ENCODE measurements around the gene KRTAP5-5.
"Not testable (repeated sequence)": the region's sequence is repeated elsewhere in the genome, so short reads cannot be mapped to it uniquely, and the experiment has no call there.

The KRTAP5-5 gene

DNA sequence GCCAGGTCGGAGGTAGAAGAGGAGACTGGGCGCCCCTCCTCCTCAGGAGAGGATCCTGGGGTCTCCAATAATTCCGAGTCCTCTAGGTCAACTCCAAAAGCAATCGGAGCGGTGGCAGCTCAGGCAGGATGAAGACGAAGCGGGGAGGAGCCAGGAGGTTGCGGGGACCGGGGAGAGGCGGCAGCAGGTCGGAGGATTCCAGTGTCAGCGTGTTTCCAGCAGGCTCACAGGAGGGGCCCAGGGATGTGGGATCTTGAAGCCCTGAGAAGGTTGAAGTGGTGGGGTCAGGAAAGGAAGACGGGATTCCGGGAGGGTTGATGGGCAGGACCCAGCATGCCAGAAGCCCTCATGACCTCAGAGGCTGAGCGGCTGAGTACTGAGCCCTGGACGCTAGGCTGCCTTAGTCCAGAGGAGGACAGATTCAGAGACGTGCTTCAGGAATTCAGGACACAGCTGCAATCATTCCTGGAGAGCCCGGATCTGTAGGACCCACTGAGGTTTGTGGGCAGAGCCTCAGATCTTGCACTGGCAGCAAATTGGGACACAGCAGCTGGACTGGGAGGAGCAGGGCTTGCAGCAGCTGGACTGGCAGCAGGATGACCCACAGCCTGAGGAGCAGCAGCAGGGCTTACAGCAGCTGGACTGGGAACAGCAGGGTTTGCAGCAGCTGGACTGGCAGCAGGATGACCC, 22.3 kb upstream of the KRTAP5-5 start:
- not testable (repeated sequence) for DNase-seq (ENCODE audit: low read depth)

DNA sequence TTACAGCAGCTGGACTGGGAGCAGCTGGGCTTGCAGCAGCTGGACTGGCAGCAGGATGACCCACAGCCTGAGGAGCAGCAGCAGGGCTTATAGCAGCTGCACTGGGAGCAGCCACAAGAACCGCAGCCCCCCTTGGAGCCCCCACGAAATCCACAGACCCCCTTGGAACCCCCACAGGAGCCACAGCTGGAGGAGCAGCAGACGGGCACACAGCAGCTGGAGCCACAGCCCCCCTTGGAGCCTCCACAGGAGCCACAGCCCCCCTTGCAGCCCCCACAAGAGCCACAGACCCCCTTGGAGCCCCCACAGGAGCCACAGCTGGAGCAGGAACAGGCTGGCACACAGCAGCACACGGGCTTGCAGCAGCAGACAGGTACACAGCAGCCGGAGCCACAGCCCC, 21.7 kb upstream of the KRTAP5-5 start:
- not testable (repeated sequence) for DNase-seq (ENCODE audit: low read depth)

DNA sequence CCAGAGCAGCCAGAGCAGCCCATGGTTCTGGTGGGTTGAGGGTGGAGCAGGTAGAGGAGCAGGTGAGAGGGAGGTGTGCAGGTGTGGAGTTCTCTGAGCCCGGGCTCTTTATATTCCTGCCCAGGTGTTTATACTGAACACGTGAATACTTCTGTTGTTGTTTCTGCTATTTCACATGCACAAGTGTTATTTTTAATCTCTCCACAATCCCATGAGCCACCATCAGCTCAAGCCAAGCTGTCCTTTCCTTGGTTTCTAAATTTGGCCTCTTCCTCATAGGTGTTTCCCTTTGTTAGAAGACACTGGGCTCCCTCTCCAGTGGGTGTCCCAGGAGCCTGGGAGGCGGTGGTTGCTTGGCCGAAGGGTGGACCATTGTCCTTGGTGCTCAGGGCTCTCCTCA, 21.2 kb upstream of the KRTAP5-5 start, which contains the start of gene KRTAP5-3:
TSS of gene KRTAP5-3 (minus strand) at position 101 of the 400 bp plus-strand sequence. CDS start at position 23, 78 bp downstream.
- DNase-seq (ENCODE audit: low read depth), result no peak

DNA sequence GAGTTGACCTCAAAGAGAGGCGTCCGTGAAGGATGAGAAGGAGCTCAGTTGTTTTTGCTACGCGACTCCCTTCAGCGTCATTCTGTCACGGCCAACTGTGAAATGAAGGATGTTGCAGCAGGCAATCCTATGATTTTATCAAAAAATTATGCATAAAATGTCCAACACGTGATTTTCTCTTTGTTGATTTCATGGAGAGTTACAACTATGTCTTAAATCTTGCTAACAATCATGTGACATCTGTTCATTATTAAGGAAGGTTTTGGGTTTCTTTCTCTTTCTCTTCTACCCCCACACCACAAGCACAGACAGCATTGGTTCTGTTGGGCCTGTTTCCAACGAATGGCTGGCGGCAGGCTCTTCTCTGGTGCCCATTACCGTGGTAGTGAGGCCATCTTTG, 11.3 kb upstream of the KRTAP5-5 start:
- DNase-seq (ENCODE audit: low read depth), result peak; percentile 66

DNA sequence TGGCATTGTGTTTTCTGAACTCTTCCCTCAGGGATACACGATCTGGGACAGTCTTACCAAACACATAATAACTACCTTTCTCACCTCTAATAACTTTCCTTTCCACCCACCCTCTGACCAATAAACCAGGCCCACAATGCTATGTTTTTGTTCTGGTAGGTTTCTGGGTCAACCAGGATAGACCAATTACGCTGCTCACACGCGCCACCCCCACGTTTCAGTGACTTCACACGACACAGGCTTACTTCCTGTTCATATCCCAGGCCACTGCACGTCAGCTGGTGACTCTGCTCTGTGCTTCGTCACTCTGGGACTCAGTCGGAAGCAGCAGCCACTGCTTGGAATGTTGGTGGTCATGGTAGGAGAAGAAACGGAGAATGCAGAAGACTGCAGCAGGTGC, 10.1 kb upstream of the KRTAP5-5 start:
- no peak for DNase-seq (ENCODE audit: low read depth)

DNA sequence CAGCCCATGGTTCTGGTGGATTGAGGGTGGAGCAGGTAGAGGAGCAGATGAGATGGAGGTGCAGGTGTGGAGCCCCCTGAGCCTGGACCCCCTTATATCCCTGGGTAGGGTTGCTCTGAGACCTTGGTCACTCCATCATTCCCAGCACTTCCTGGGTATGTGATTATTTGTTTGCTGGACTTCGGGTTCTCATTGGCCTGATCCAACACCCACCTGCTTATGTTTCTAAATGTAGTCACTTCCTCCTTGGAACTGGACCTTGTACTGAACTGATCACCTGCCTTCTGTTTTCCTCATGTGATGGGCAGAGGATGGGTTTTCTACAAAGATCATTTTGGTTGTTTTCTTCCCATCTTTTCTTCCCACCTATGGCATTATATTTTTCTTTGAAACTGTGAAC, 7.5 kb upstream of the KRTAP5-5 start, which contains the start of gene KRTAP5-4:
TSS of gene KRTAP5-4 (minus strand) at position 53 of the 400 bp plus-strand sequence. CDS start at position 8, 45 bp downstream.
- DNase-seq (ENCODE audit: low read depth), result no peak

DNA sequence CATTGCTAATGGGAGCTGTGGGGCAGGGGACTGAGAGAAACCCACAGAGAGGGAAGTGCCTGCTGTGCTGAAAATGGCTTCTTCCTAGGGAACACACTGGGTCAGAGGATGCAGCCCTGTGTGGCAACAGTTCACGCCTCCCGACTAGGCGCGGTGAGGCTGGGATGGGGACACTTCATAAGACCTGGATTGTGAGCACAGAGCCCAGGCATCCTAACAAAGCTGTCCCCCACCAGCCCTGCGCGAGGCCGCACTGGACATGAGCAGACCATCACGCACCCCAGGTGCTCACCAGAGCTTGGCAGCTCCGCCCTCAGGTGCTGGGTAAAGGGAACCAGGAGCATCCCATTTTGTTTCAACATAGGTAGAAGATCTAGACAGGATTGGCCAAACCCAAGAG, 5.9 kb upstream of the KRTAP5-5 start:
- no peak for DNase-seq (ENCODE audit: low read depth)

DNA sequence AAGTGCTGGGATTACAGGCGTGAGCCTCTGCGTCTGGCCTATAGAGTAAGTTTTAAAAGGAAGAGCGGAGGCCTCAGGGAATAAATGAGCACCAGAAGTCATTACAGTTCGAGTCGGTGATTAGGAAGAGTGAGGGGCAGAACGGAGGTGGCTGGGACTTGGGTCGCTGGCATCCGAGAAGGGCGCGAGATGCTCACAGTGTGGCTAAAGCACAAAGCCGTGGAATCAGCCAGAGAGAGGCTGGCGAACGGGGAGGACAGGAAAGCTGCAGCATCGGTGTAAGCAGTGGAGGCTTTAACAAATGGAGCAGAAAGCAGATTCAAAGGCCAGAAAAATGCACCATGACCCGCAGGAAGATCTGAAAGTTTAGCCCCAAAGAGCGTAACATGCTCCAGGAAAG, 5.0 kb upstream of the KRTAP5-5 start:
- no peak for DNase-seq (ENCODE audit: low read depth)

DNA sequence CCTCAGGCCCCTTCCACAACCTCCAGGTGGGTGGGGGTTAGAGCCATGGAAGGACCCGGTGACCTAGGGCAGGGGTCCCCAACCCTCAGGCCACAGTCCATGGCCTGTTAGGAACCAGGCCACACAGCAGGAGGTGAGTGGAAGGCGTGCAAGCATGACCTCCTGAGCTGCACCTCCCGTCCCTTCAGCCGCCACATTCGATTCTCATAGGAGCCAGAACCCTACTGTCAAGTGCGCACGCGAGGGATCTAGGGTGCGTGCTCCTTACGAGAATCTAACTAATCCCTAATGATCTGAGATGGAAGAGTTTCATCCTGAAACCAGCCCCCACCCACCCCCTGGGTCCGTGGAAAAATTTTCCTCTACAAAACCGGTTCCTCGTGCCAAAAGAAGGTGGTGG, 4.0 kb upstream of the KRTAP5-5 start:
- no peak for DNase-seq (ENCODE audit: low read depth)

DNA sequence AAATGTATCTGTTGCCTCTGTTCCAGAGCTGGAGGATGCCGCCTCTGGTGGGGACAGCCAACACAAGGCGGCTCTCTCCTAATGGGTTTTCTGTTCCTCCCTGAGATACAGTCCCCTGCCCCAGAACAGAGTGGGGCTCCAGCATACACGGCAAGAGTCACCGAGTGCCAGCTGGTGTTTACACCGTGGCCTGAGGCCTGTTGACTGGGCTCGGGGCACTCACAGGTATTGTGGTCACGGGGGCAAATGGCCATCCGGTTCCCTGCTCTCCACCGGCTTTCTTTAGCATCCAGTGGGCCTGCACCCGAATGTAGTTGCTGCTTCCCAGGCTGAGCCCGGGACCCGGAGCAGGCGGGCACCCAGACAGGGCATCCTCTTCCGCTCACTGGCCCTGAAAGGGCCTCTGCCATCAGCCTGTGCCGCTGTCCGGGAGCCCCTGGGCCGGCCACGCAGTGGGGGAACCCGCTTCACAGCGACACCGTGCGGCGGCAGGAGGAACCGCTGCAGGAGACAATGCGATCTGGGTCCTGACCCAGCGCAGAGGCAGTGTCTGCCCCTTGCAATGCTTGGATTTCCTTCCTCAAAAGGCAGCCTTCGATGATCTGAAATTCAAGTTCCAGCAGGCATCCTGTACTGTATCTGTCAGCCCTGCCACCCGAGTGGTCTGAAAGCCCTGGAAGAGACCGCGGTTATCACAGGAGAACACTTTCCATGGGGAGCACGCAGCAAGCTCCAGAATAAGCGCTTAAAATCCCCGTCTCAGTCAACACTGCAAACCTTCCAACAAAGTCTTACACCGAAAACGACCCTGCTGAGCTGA, 859 bp upstream of the KRTAP5-5 start:
- no peak for DNase-seq (ENCODE audit: low read depth)

DNA sequence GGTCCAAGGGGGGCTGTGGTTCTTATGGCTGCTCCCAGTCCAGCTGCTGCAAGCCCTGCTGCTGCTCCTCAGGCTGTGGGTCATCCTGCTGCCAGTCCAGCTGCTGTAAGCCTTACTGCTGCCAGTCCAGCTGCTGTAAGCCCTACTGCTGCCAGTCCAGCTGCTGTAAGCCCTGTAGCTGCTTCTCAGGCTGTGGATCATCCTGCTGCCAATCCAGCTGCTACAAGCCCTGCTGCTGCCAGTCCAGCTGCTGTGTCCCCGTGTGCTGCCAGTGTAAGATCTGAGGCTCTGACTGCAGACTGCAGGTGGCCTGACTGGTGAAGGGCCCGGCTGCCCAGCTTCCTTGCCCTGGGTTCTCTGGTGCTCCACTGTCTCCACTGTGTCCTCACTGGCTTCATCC, 696 bp downstream of the KRTAP5-5 start:
- no peak for DNase-seq (ENCODE audit: low read depth)

DNA sequence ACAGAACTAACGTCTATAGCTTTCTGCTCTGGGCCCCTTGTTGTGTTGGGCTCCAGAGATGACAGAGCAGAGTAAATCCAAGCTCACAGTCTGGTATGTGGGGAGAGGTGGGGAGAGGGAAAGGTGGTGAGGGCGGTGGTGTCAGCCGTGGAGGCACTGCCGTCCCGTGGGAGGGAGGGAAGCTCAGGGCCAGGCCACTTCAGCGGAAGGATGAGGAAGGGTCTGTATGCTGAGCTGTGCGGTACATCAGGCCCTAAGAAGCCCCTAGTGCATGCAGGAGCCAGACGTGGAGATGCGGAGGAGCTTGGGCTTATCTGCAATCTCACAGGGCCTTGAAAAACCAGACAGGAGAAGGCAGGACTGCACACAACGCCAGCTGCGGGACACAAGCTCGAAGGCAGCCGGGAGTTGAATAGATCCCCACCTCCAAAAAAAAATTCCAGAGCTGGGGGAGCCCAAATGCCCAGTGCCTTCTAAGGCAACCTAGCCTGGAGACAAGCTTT, 1.5 kb downstream of the KRTAP5-5 start:
- no peak for DNase-seq (ENCODE audit: low read depth)

DNA sequence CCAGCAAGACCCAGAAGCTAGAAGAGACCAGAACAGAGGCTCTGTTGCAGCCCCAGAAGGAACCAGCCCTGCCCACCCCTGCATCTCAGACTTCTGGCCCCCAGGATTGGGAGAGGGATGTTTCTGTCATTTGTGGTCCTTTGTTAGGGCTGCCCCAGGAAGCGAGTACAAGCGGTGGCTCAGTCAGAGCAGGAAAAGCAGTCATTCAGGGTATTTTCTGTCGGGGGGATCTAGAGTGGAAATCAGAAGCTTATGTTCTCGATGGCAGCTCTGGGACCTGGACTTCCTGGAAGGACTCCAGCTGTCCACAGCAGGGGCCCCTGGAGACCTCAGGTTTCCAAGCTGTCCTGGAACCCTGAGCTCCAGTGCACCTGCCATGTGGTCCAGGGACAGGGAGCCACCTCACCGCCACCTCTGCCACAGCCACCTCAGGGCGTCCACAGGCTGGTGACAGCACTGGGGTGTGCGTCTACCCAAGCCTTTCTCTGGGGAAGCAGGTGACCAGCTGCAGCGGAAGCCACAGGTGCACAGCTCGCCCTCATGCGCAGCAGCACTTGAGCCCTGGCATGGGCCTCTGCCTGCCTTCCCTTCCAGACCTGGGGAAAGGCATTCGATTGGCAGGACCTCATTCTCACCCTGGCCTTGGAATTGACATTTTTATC, 2.6 kb downstream of the KRTAP5-5 start:
- no peak for DNase-seq (ENCODE audit: low read depth)

DNA sequence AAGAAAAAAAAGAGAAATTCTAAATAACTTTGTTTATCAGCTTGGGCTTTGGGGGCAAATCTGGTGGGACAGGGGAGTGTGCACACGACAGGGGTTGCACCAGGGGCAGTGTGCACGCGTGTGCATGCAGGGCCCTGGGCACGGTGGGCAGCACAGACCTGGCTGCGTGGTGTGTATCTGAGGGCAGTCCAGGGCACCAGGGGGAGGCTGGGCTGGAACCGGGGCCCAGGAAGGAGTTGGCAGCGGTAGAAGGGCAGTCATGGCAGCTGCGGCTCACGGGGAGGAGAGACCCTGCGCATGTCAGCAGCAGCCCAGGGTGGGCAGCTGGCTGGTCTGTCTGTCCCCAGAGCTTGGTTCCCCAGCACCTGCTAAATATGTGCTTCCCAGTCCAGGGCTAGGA, 4.3 kb downstream of the KRTAP5-5 start:
- DNase-seq (ENCODE audit: low read depth), result no peak

DNA sequence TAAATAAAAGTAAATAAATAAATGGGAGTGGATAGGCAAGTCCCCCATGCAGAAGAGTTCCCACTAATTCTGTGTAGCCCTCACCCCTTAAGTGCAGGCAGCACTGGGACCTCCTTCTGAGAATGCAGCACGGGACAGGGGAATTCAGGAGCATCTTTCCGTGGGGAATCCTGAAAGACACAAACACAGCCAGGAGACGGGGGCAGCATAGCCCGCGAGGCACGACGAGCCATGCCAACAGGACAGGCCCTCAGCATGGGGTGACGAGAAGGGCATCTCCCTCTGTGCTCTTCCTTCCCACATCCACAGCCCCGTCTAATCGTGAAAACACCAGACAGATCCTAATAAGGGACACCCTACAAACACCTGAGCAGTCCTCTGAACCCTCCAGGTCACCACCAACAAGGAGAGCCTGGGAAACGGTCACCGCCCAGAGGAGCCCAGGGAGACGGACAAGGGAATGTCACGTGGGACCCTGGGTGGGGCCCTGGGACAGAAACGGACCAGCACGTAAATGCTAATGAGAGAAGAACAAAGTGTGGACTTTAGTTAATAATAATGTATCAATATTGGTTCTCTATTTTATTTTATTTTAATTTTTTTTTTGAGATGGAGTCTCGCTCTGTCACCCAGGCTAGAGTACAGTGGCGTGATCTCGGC, 6.8 kb downstream of the KRTAP5-5 start:
- no peak for DNase-seq (ENCODE audit: low read depth)

DNA sequence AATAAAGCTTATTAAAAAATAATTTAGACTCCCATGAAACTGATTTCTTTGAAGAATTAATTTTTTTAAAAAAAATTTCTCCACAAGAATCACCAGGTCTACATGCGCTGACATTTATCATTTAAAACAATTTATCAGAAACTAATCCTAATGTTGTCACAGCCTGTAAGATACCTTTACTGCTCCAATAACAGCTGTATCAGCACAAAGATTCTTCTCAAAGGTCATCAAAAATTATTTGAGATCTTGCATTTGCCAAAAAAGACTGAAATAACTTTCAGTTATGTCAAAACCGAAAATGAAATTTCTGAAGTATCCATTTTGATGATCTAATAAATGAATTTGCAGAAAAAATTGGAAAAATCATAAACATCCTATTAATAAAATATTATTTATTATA, 8.1 kb downstream of the KRTAP5-5 start:
- no peak for DNase-seq (ENCODE audit: low read depth)

DNA sequence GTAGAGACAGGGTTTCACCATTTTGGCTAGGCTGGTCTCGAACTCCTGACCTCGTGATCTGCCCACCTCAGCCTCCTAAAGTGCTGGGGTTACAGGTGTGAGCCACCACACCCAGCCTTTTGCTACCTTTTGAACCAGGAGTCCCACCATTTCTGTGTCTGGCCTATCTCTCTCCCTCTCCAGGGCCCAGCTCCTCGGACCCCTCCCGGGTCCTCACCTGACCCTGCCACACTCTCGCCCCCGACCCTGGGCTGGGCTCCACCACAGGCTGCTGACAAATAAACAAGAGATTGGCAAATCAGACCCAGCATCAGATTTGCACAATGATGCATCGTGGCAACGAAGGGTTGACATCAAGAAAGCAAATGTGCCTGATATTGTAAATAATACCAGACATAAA, 8.8 kb downstream of the KRTAP5-5 start:
- DNase-seq (ENCODE audit: low read depth), result no peak

DNA sequence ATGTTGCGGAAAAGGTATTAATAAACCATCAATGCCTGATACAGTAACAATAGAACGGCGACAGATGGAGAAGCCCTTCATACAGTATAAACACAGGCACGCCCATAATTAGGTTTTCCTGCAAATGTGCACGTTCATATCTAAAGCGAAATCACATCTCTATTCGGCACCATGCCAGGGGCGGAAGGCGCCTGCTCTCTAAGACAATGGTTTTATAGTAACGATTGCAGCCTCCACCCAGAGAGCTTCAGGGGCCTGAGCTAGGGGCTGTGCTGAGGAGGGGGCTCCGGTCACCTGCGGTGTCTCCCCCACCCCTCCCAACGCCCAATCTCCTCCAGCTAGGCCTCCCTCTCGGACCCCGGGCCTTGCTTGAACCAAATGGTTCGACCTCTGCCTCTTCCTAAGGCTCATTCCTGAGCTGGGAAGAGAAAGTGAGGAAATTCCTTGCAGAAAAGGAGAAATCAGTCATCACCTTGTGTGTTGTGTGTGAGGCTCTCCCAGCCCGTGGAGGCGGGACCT, 9.6 kb downstream of the KRTAP5-5 start:
- DNase-seq (ENCODE audit: low read depth), result no peak

DNA sequence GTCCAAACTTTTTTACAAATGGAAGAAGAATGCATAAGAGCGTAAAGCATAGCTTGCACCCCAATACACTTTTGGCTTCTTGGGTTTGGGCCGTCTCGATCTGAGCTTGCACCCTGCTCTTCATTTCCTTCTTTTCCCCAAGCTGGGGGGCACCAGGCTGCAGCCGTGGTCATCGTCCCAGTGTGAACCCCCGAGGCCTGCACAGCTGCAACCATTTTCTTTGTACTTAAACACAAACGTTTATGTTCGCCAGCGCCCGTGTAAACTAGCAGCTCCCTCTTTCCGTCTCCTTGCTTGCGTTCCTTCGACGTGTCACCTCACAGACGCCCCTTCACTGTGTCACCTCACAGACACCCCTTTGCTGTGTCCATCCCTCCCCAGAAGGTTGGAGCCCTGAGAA, 10.1 kb downstream of the KRTAP5-5 start:
- no peak for DNase-seq (ENCODE audit: low read depth)

DNA sequence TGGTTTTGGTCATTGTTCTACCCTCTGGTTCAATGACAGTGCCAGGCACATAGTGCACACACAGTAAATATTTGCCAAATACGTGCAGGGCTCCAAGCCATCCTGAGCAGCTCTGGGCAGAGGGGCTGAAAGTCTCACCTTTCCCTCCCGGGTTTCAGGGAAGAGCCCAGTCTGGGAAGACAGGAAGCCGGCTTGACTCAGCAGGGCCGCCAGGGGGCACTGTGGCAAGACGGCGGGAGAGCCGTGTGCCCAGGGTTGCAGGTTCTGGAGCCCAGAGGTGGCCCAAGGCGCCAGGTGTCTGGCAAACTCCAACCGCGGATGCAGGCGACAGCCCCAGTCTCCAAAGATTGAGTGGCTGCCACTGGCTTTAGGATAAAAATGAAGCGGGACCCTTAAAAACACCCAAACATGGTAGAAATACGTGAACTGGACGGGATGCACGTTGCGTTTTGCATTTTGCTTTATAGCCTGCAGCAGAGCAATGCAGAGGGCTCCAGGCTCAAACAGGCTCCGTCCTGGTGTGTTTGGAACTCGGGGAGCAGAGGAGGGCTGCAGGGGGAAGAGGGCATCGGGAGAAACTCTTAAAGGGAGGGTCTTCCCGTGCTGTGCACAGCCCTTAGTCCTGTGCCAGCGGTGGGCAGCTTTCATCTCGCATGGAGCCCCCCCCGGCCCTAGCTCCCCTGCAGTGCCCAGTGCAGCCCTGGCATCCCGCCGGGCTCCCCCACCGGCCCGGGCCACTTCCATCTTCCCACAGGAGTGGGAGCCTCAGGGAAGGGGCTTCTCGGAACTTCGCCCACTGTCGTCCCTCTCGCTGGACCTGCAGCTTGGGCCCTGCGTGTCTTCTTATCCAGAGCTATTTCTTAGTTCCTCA, 10.7 kb downstream of the KRTAP5-5 start:
- no peak for DNase-seq (ENCODE audit: low read depth)

DNA sequence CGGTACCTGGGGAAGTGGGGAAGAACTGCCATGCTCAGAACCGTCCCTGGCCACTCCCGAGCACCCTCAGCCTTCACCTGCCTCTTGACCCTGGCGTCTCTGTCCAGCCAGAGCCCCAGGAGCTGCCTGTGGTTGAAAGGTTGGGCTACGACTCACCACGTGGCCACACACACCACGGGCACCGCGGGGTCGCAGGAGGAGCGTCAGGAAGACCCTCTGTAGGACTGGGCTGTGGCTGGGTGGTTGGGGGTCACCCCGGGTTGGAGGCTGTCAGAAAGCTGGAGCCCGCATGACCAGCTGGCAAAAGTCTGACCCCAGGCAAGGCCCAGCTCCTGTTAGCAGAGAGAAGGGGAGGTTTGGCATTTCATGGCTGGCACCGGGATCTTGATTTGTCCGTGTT, 11.5 kb downstream of the KRTAP5-5 start:
- DNase-seq (ENCODE audit: low read depth), result no peak
